ENCODE measurements around the gene HLA-DOB.

Gene HLA-DOB

GRCh38 chr6:32852018-32852843 is 35.4 kb upstream of the HLA-DOB start:
- peaks cover 13% of the 10 kb centered on the region for H3K4me1 ChIP-seq (ENCODE audit: control insufficient read depth, insufficient read depth, low read length)
- peak overlapping the region; percentile 97 for H3K4me3 ChIP-seq (ENCODE audit: low read length)
- peaks cover 30% of the 10 kb centered on the region for H3K36me3 ChIP-seq (ENCODE audit: control insufficient read depth, insufficient read depth, low read length)
- H3K27ac ChIP-seq (ENCODE audit: low read depth, low read length), result peak overlapping the region; percentile 93
- peak overlapping the region; percentile 95 for H3K9ac ChIP-seq (ENCODE audit: low read length)
- H3K27me3 ChIP-seq (ENCODE audit: control insufficient read depth, insufficient read depth, low read length), result no peaks in the 10 kb centered on the region

GRCh38 chr6:32851025-32851424 is 34.2 kb upstream of the HLA-DOB start:
- Histone ChIP-seq H3K4me3 (ENCODE audit: low read length) (no peak overlapping the region), H3K4me1 (ENCODE audit: control insufficient read depth, insufficient read depth, low read length) (peaks cover 13% of the 10 kb centered on the region), H3K9ac (ENCODE audit: low read length) (no peak overlapping the region), H3K36me3 (ENCODE audit: control insufficient read depth, insufficient read depth, low read length) (peaks cover 34% of the 10 kb centered on the region), H3K27ac (ENCODE audit: low read depth, low read length) (peak overlapping the region; percentile 93), H3K27me3 (ENCODE audit: control insufficient read depth, insufficient read depth, low read length) (no peaks in the 10 kb centered on the region)

- no peak overlapping the region for H3K27ac ChIP-seq (ENCODE audit: low read depth, low read length)
- H3K36me3 ChIP-seq (ENCODE audit: control insufficient read depth, insufficient read depth, low read length), result peaks cover 40% of the 10 kb centered on the region
- no peak overlapping the region for H3K4me3 ChIP-seq (ENCODE audit: low read length)
Measured at GRCh38 chr6:32849126-32849525, 32.3 kb upstream of the HLA-DOB start.

GRCh38 chr6:32847795-32848194 is 31.0 kb upstream of the HLA-DOB start:
- H3K4me3 ChIP-seq (ENCODE audit: low read length), result no peak overlapping the region
- H3K36me3 ChIP-seq (ENCODE audit: control insufficient read depth, insufficient read depth, low read length), result peaks cover 40% of the 10 kb centered on the region
- no peak overlapping the region for H3K9ac ChIP-seq (ENCODE audit: low read length)
- H3K4me1 ChIP-seq (ENCODE audit: control insufficient read depth, insufficient read depth, low read length), result peaks cover 8% of the 10 kb centered on the region
- no peak overlapping the region for H3K27ac ChIP-seq (ENCODE audit: low read depth, low read length)
- H3K27me3 ChIP-seq (ENCODE audit: control insufficient read depth, insufficient read depth, low read length), result no peaks in the 10 kb centered on the region

More at GRCh38 chr6:32849126-32849525, 32.3 kb upstream of the HLA-DOB start:
- H3K27me3 ChIP-seq (ENCODE audit: control insufficient read depth, insufficient read depth, low read length), result no peaks in the 10 kb centered on the region
- H3K4me1 ChIP-seq (ENCODE audit: control insufficient read depth, insufficient read depth, low read length), result peaks cover 8% of the 10 kb centered on the region
- no peak overlapping the region for H3K9ac ChIP-seq (ENCODE audit: low read length)

- peaks cover 6% of the 10 kb centered on the region for H3K4me1 ChIP-seq (ENCODE audit: control insufficient read depth, insufficient read depth, low read length)
- peaks cover 43% of the 10 kb centered on the region for H3K36me3 ChIP-seq (ENCODE audit: control insufficient read depth, insufficient read depth, low read length)
- H3K27me3 ChIP-seq (ENCODE audit: control insufficient read depth, insufficient read depth, low read length), result no peaks in the 10 kb centered on the region
- H3K4me3 ChIP-seq (ENCODE audit: low read length), result no peak overlapping the region
- no peak overlapping the region for H3K27ac ChIP-seq (ENCODE audit: low read depth, low read length)
- H3K9ac ChIP-seq (ENCODE audit: low read length), result no peak overlapping the region
Measured at GRCh38 chr6:32847004-32847403, 30.2 kb upstream of the HLA-DOB start.

- Histone ChIP-seq H3K9ac (ENCODE audit: low read length) (no peak overlapping the region), H3K36me3 (ENCODE audit: control insufficient read depth, insufficient read depth, low read length) (peaks cover 46% of the 10 kb centered on the region), H3K27ac (ENCODE audit: low read depth, low read length) (no peak overlapping the region), H3K27me3 (ENCODE audit: control insufficient read depth, insufficient read depth, low read length) (no peaks in the 10 kb centered on the region), H3K4me3 (ENCODE audit: low read length) (peak overlapping the region; percentile 86), H3K4me1 (ENCODE audit: control insufficient read depth, insufficient read depth, low read length) (peaks cover 3% of the 10 kb centered on the region)
Measured at GRCh38 chr6:32845384-32845884, 28.6 kb upstream of the HLA-DOB start.

GRCh38 chr6:32844839-32845383 is 28.1 kb upstream of the HLA-DOB start:
- peak overlapping the region; percentile 89 for H3K27ac ChIP-seq (ENCODE audit: low read depth, low read length)
- peaks cover 41% of the 10 kb centered on the region for H3K36me3 ChIP-seq (ENCODE audit: control insufficient read depth, insufficient read depth, low read length)
- H3K4me3 ChIP-seq (ENCODE audit: low read length), result peak overlapping the region; percentile 86
- no peaks in the 10 kb centered on the region for H3K27me3 ChIP-seq (ENCODE audit: control insufficient read depth, insufficient read depth, low read length)
- H3K4me1 ChIP-seq (ENCODE audit: control insufficient read depth, insufficient read depth, low read length), result peaks cover 3% of the 10 kb centered on the region
- H3K9ac ChIP-seq (ENCODE audit: low read length), result no peak overlapping the region

GRCh38 chr6:32843979-32844838 is 27.4 kb upstream of the HLA-DOB start, which contains the start of gene PSMB8:
Gene PSMB8 (minus strand): TSS chr6:32844047. CDS start chr6:32843996, 51 bp downstream.
- Histone ChIP-seq H3K27ac (ENCODE audit: low read depth, low read length) (peak within 1 kb of the TSS; percentile 89), H3K9ac (ENCODE audit: low read length) (peak within 1 kb of the TSS; percentile 89), H3K27me3 (ENCODE audit: control insufficient read depth, insufficient read depth, low read length) (no peaks in the 10 kb centered on the region), H3K36me3 (ENCODE audit: control insufficient read depth, insufficient read depth, low read length) (peaks cover 38% of the 10 kb centered on the region), H3K4me1 (ENCODE audit: control insufficient read depth, insufficient read depth, low read length) (peaks cover 3% of the 10 kb centered on the region), H3K4me3 (ENCODE audit: low read length) (peak within 1 kb of the TSS; percentile 86)

- Histone ChIP-seq H3K27me3 (ENCODE audit: control insufficient read depth, insufficient read depth, low read length) (no peaks in the 10 kb centered on the region), H3K9ac (ENCODE audit: low read length) (peak overlapping the region; percentile 89), H3K27ac (ENCODE audit: low read depth, low read length) (peak overlapping the region; percentile 89), H3K4me3 (ENCODE audit: low read length) (peak overlapping the region; percentile 86), H3K4me1 (ENCODE audit: control insufficient read depth, insufficient read depth, low read length) (peaks cover 3% of the 10 kb centered on the region), H3K36me3 (ENCODE audit: control insufficient read depth, insufficient read depth, low read length) (peaks cover 31% of the 10 kb centered on the region)
Measured at GRCh38 chr6:32843331-32843978, 26.7 kb upstream of the HLA-DOB start.

- no peak overlapping the region for H3K27ac ChIP-seq (ENCODE audit: low read depth, low read length)
- peaks cover 25% of the 10 kb centered on the region for H3K36me3 ChIP-seq (ENCODE audit: control insufficient read depth, insufficient read depth, low read length)
- H3K9ac ChIP-seq (ENCODE audit: low read length), result no peak overlapping the region
- peaks cover 6% of the 10 kb centered on the region for H3K4me1 ChIP-seq (ENCODE audit: control insufficient read depth, insufficient read depth, low read length)
- H3K27me3 ChIP-seq (ENCODE audit: control insufficient read depth, insufficient read depth, low read length), result no peaks in the 10 kb centered on the region
- H3K4me3 ChIP-seq (ENCODE audit: low read length), result peak overlapping the region; percentile 43
Measured at GRCh38 chr6:32842690-32843089, 25.9 kb upstream of the HLA-DOB start.

- no peak overlapping the region for H3K9ac ChIP-seq (ENCODE audit: low read length)
- peak overlapping the region; percentile 43 for H3K4me3 ChIP-seq (ENCODE audit: low read length)
- H3K27ac ChIP-seq (ENCODE audit: low read depth, low read length), result no peak overlapping the region
- H3K4me1 ChIP-seq (ENCODE audit: control insufficient read depth, insufficient read depth, low read length), result peaks cover 10% of the 10 kb centered on the region
- H3K36me3 ChIP-seq (ENCODE audit: control insufficient read depth, insufficient read depth, low read length), result peaks cover 21% of the 10 kb centered on the region
- H3K27me3 ChIP-seq (ENCODE audit: control insufficient read depth, insufficient read depth, low read length), result no peaks in the 10 kb centered on the region
Measured at GRCh38 chr6:32842021-32842650, 25.3 kb upstream of the HLA-DOB start.

Measured in rectal smooth muscle tissue (tissue), 1 donor.